Endothelial cell (in vitro differentiated cells): ENCODE data around the gene NELFCD. TPM values are rescaled to one million over a fixed set of nuclear protein-coding genes. Genes with fewer than 3 reads are reported as not detected.

Experiments
- DNase-seq: peaks from one replicate; pipeline ENCODE4 v3.0.0; 2021; ENCODE audit warnings: low spot score
- H3K27ac Mint-ChIP-seq: one replicate; pipeline ENCODE4 v1.8.0; 2021; ENCODE audit warnings: mixed read lengths, inconsistent platforms; ENCODE audit not compliant: unreplicated experiment
- H3K27me3 Mint-ChIP-seq: one replicate; pipeline ENCODE4 v1.8.0; 2021; ENCODE audit warnings: mild to moderate bottlenecking, moderate library complexity, mixed read lengths, inconsistent platforms; ENCODE audit not compliant: unreplicated experiment
- H3K36me3 Mint-ChIP-seq: one replicate; pipeline ENCODE4 v1.8.0; 2021; ENCODE audit warnings: mild to moderate bottlenecking, low read depth, mixed read lengths, inconsistent platforms; ENCODE audit not compliant: unreplicated experiment
- H3K4me1 Mint-ChIP-seq: one replicate; pipeline ENCODE4 v1.8.0; 2021; ENCODE audit warnings: mild to moderate bottlenecking, mixed read lengths, inconsistent platforms; ENCODE audit not compliant: unreplicated experiment
- H3K4me3 Mint-ChIP-seq: one replicate; pipeline ENCODE4 v1.8.0; 2021; ENCODE audit warnings: mild to moderate bottlenecking, mixed read lengths, inconsistent platforms; ENCODE audit not compliant: unreplicated experiment
- H3K9me3 Mint-ChIP-seq: one replicate; pipeline ENCODE4 v1.8.0; 2021; ENCODE audit warnings: mixed read lengths, inconsistent platforms; ENCODE audit not compliant: unreplicated experiment
- CTCF ChIP-seq: fragments of 200-600 bp; sonication (generic); IDR thresholded peaks from one replicate; pipeline ENCODE4 v1.5.0; 2021; ENCODE audit warnings: antibody characterized with exemption; ENCODE audit not compliant: unreplicated experiment
- total RNA-seq: library from RNA; stranded (reverse); fragmentation: NEBNext Ultra II Directional; extraction: Animal tissue kit (Norgen Biotek cat#: 25700); gene quantifications from one replicate; pipeline ENCODE4 v1.2.1, GENCODE V29; 2021; ENCODE audit not compliant: unreplicated experiment

Gene NELFCD
- total RNA-seq, 1 donor from 2014 or later = 68.7 TPM

GRCh38 chr20:59025511-59025910 lies 44.5 kb downstream of the NELFCD start:
- no peak for DNase-seq
- Mint-ChIP-seq H3K27me3 (no peaks in the 10 kb centered on the region), H3K36me3 (peaks cover 52% of the 10 kb centered on the region), H3K4me3 (peak overlapping the region; percentile 19), H3K4me1 (peaks cover 29% of the 10 kb centered on the region), H3K9me3 (no peaks in the 10 kb centered on the region), H3K27ac (no peak overlapping the region)
- no peak for TF ChIP-seq CTCF

- Mint-ChIP-seq H3K27ac (no peak overlapping the region), H3K9me3 (no peaks in the 10 kb centered on the region)
Observed at GRCh38 chr20:59026904-59027740, 46.1 kb downstream of the NELFCD start.

GRCh38 chr20:59027741-59028320 lies 46.8 kb downstream of the NELFCD start:
- no peak for DNase-seq
- Mint-ChIP-seq H3K36me3 (peaks cover 47% of the 10 kb centered on the region), H3K27me3 (peaks cover 2% of the 10 kb centered on the region), H3K4me3 (no peak overlapping the region), H3K27ac (no peak overlapping the region), H3K4me1 (peaks cover 39% of the 10 kb centered on the region), H3K9me3 (no peaks in the 10 kb centered on the region)
- no peak for TF ChIP-seq CTCF

More at GRCh38 chr20:59026904-59027740, 46.1 kb downstream of the NELFCD start:
- TF ChIP-seq CTCF = no peak
- no peak for DNase-seq
- peak overlapping the region; percentile 52 for H3K4me3 Mint-ChIP-seq
- H3K27me3 Mint-ChIP-seq = no peaks in the 10 kb centered on the region
- peaks cover 37% of the 10 kb centered on the region for H3K4me1 Mint-ChIP-seq
- H3K36me3 Mint-ChIP-seq = peaks cover 52% of the 10 kb centered on the region

- H3K27me3 Mint-ChIP-seq = peaks cover 2% of the 10 kb centered on the region
- H3K9me3 Mint-ChIP-seq = no peaks in the 10 kb centered on the region
- TF ChIP-seq CTCF = no peak
- H3K4me3 Mint-ChIP-seq = peak overlapping the region; percentile 13
- H3K36me3 Mint-ChIP-seq = peaks cover 46% of the 10 kb centered on the region
- peaks cover 40% of the 10 kb centered on the region for H3K4me1 Mint-ChIP-seq
- peak overlapping the region; percentile 55 for H3K27ac Mint-ChIP-seq
- DNase-seq = no peak
Observed at GRCh38 chr20:59028812-59029211, 47.8 kb downstream of the NELFCD start.
